Mesendoderm (in vitro differentiated cells): ENCODE data around the gene SLCO2A1.

Source experiments
- DNase-seq: peaks from one replicate; pipeline ENCODE4 v3.0.0; 2013
- H2AK5ac ChIP-seq: 2 replicates; pipeline ENCODE4 v1.6.1; 2013; ENCODE audit warnings: low read length, inconsistent platforms
- H2BK120ac ChIP-seq: 2 replicates; pipeline ENCODE4 v1.6.1; 2013; ENCODE audit warnings: low read depth, mild to moderate bottlenecking, low read length, moderate library complexity, mixed read lengths
- H2BK15ac ChIP-seq: replicated peaks from 2 replicates; pipeline ENCODE4 v1.6.1; 2013; ENCODE audit warnings: low read depth, mild to moderate bottlenecking, moderate library complexity
- H2BK5ac ChIP-seq: 2 replicates; pipeline ENCODE4 v1.6.1; 2013; ENCODE audit warnings: low read length, inconsistent platforms
- H3K18ac ChIP-seq: 2 replicates; pipeline ENCODE4 v1.6.1; 2013; ENCODE audit warnings: mild to moderate bottlenecking, low read length, mixed read lengths
- H3K23ac ChIP-seq: one replicate; pipeline ENCODE4 v1.6.1; 2013; ENCODE audit warnings: low read length
- H3K27ac ChIP-seq: 2 replicates; pipeline ENCODE4 v1.5.1; 2013; ENCODE audit warnings: low read depth, mild to moderate bottlenecking, inconsistent platforms, low read length, moderate library complexity
- H3K27me3 ChIP-seq: 2 replicates; pipeline ENCODE4 v1.6.1; 2013; ENCODE audit warnings: low read length, control low read depth, mild to moderate bottlenecking, inconsistent platforms; ENCODE audit not compliant: insufficient read depth, poor library complexity
- H3K36me3 ChIP-seq: 2 replicates; pipeline ENCODE4 v1.6.1; 2013; ENCODE audit warnings: low read length, inconsistent platforms; ENCODE audit not compliant: control insufficient read depth, insufficient read depth
- H3K4ac ChIP-seq: one replicate; pipeline ENCODE4 v1.6.1; 2013; ENCODE audit warnings: low read depth, mild to moderate bottlenecking, low read length, moderate library complexity
- H3K4me1 ChIP-seq: 2 replicates; pipeline ENCODE4 v1.6.1; 2013; ENCODE audit warnings: low read depth, low read length, inconsistent platforms; ENCODE audit not compliant: control insufficient read depth
- H3K4me2 ChIP-seq: 2 replicates; pipeline ENCODE4 v1.6.1; 2013; ENCODE audit warnings: low read length
- H3K4me3 ChIP-seq: 2 replicates; pipeline ENCODE4 v1.5.1; 2013; ENCODE audit warnings: mild to moderate bottlenecking, low read length
- H3K56ac ChIP-seq: one replicate; pipeline ENCODE4 v1.6.1; 2013; ENCODE audit warnings: low read length
- H3K79me1 ChIP-seq: 2 replicates; pipeline ENCODE4 v1.6.1; 2013; ENCODE audit warnings: low read length, inconsistent platforms
- H3K79me2 ChIP-seq: 2 replicates; pipeline ENCODE4 v1.6.1; 2013; ENCODE audit warnings: mild to moderate bottlenecking, low read length; ENCODE audit not compliant: control insufficient read depth, insufficient read depth
- H3K9ac ChIP-seq: 2 replicates; pipeline ENCODE4 v1.6.1; 2013; ENCODE audit warnings: low read length, inconsistent platforms
- H4K5ac ChIP-seq: one replicate; pipeline ENCODE4 v1.6.1; 2013; ENCODE audit warnings: low read length
- H4K8ac ChIP-seq: one replicate; pipeline ENCODE4 v1.6.1; 2013; ENCODE audit warnings: low read depth, mild to moderate bottlenecking, control low read depth, low read length, moderate library complexity
- WGBS: extraction: QIAGEN DNeasy Blood & Tissue Kit; methylation state at CpG from one replicate; pipeline ENCODE4 v1.1.7; 2013; ENCODE audit warnings: low lambda C conversion rate, missing lambda C conversion rate; ENCODE audit not compliant: insufficient coverage; ENCODE audit errors: extremely low coverage; 5-methylcytosine and 5-hydroxymethylcytosine counted together

Gene SLCO2A1

GRCh38 chr3:133995264-133995663, 34.5 kb downstream of the SLCO2A1 start:
- no CpG with 5 or more reads among the region's 2 CpGs for WGBS

GRCh38 chr3:133994166-133994890, 35.4 kb downstream of the SLCO2A1 start:
- no peak overlapping the region for H3K4ac ChIP-seq
- no peak overlapping the region for H2BK15ac ChIP-seq
- no peaks in the 10 kb centered on the region for H3K27me3 ChIP-seq
- no peak overlapping the region for H3K18ac ChIP-seq
- H3K27ac ChIP-seq: no peak overlapping the region
- no peak overlapping the region for H3K9ac ChIP-seq
- no CpG with 5 or more reads among the region's 8 CpGs for WGBS
- DNase-seq: no peak
- H2BK5ac ChIP-seq: no peak overlapping the region
- H3K4me3 ChIP-seq: no peak overlapping the region
- no peaks in the 10 kb centered on the region for H3K36me3 ChIP-seq
- H3K56ac ChIP-seq: no peak overlapping the region
- H3K79me1 ChIP-seq: peaks cover 4% of the 10 kb centered on the region
- no peaks in the 10 kb centered on the region for H3K79me2 ChIP-seq
- H2BK120ac ChIP-seq: no peak overlapping the region
- no peak overlapping the region for H3K4me2 ChIP-seq
- no peak overlapping the region for H4K8ac ChIP-seq
- no peak overlapping the region for H2AK5ac ChIP-seq
- H3K4me1 ChIP-seq: peaks cover 31% of the 10 kb centered on the region
- no peak overlapping the region for H4K5ac ChIP-seq
- no peak overlapping the region for H3K23ac ChIP-seq

More at GRCh38 chr3:133995264-133995663, 34.5 kb downstream of the SLCO2A1 start:
- Histone ChIP-seq H3K79me1 (peaks cover 6% of the 10 kb centered on the region), H2BK120ac (no peak overlapping the region), H3K56ac (no peak overlapping the region), H3K4ac (no peak overlapping the region), H2BK5ac (no peak overlapping the region), H3K27me3 (no peaks in the 10 kb centered on the region), H3K4me1 (peaks cover 30% of the 10 kb centered on the region), H3K36me3 (no peaks in the 10 kb centered on the region), H2AK5ac (no peak overlapping the region), H2BK15ac (no peak overlapping the region), H3K79me2 (no peaks in the 10 kb centered on the region), H3K4me2 (no peak overlapping the region), H3K4me3 (no peak overlapping the region), H3K27ac (no peak overlapping the region), H3K9ac (no peak overlapping the region), H4K8ac (no peak overlapping the region), H4K5ac (no peak overlapping the region), H3K23ac (no peak overlapping the region), H3K18ac (no peak overlapping the region)
- DNase-seq: no peak

- H3K79me1 ChIP-seq: peaks cover 2% of the 10 kb centered on the region
- no peaks in the 10 kb centered on the region for H3K27me3 ChIP-seq
- H3K4me1 ChIP-seq: peaks cover 38% of the 10 kb centered on the region
- no peak overlapping the region for H2AK5ac ChIP-seq
- WGBS: no CpG with 5 or more reads among the region's 10 CpGs
- no peak overlapping the region for H3K4me3 ChIP-seq
- H3K23ac ChIP-seq: no peak overlapping the region
- no peak overlapping the region for H2BK15ac ChIP-seq
- peak overlapping the region; percentile 58 for H2BK5ac ChIP-seq
- no peaks in the 10 kb centered on the region for H3K36me3 ChIP-seq
- peak overlapping the region; percentile 68 for H3K56ac ChIP-seq
- no peak overlapping the region for H4K8ac ChIP-seq
- no peak overlapping the region for H3K4ac ChIP-seq
- no peak overlapping the region for H3K4me2 ChIP-seq
- no peak overlapping the region for H4K5ac ChIP-seq
- peak overlapping the region; percentile 1 for H3K27ac ChIP-seq
- H3K9ac ChIP-seq: peak overlapping the region; percentile 14
- H2BK120ac ChIP-seq: no peak overlapping the region
- H3K18ac ChIP-seq: peak overlapping the region; percentile 2
- no peak for DNase-seq
- no peaks in the 10 kb centered on the region for H3K79me2 ChIP-seq
Measured at GRCh38 chr3:133992951-133993620, 36.6 kb downstream of the SLCO2A1 start.

GRCh38 chr3:133992381-133992780, 37.3 kb downstream of the SLCO2A1 start:
- Histone ChIP-seq H3K56ac (peak overlapping the region; percentile 45), H3K79me2 (no peaks in the 10 kb centered on the region), H4K5ac (no peak overlapping the region), H3K27ac (no peak overlapping the region), H4K8ac (no peak overlapping the region), H2AK5ac (no peak overlapping the region), H2BK15ac (no peak overlapping the region), H3K79me1 (peaks cover 2% of the 10 kb centered on the region), H3K4me1 (peaks cover 42% of the 10 kb centered on the region), H3K23ac (no peak overlapping the region), H3K4me2 (no peak overlapping the region), H2BK5ac (no peak overlapping the region), H3K4me3 (no peak overlapping the region), H3K36me3 (no peaks in the 10 kb centered on the region), H3K27me3 (no peaks in the 10 kb centered on the region), H2BK120ac (no peak overlapping the region), H3K18ac (peak overlapping the region; percentile 2), H3K9ac (peak overlapping the region; percentile 14), H3K4ac (no peak overlapping the region)
- peak; percentile 47 for DNase-seq
- WGBS: no CpG with 5 or more reads among the region's 3 CpGs

GRCh38 chr3:133991637-133992036, 38.1 kb downstream of the SLCO2A1 start:
- no peak overlapping the region for H3K4me2 ChIP-seq
- H2AK5ac ChIP-seq: peak overlapping the region; percentile 94
- no peaks in the 10 kb centered on the region for H3K79me2 ChIP-seq
- no peak overlapping the region for H3K4me3 ChIP-seq
- H2BK5ac ChIP-seq: peak overlapping the region; percentile 73
- whole genome bisulfite sequencing: no CpG with 5 or more reads among the region's 2 CpGs
- no peak overlapping the region for H4K8ac ChIP-seq
- H3K4ac ChIP-seq: no peak overlapping the region
- H3K36me3 ChIP-seq: no peaks in the 10 kb centered on the region
- H3K23ac ChIP-seq: peak overlapping the region; percentile 97
- peak overlapping the region; percentile 64 for H3K56ac ChIP-seq
- no peak overlapping the region for H2BK120ac ChIP-seq
- peaks cover 44% of the 10 kb centered on the region for H3K4me1 ChIP-seq
- no peak overlapping the region for H2BK15ac ChIP-seq
- H3K27me3 ChIP-seq: no peaks in the 10 kb centered on the region
- peak overlapping the region; percentile 20 for H3K18ac ChIP-seq
- peak overlapping the region; percentile 34 for H3K27ac ChIP-seq
- DNase-seq: no peak
- peak overlapping the region; percentile 41 for H3K9ac ChIP-seq
- H4K5ac ChIP-seq: no peak overlapping the region
- H3K79me1 ChIP-seq: peaks cover 2% of the 10 kb centered on the region
